Ishikawa (cell line): ENCODE measurements around the gene DAB2IP.

Experiments used
- NFIC ChIP-seq: IDR thresholded peaks from 2 replicates; pipeline ENCODE4 v1.6.1; 2012
- REST ChIP-seq: IDR thresholded peaks from 2 replicates; pipeline ENCODE4 v1.6.1; 2012; ENCODE audit warnings: low read depth, mild to moderate bottlenecking
- TEAD4 ChIP-seq: IDR thresholded peaks from 2 replicates; pipeline ENCODE4 v1.6.1; 2012
- YY1 ChIP-seq: IDR thresholded peaks from 2 replicates; pipeline ENCODE4 v1.6.1; 2012; ENCODE audit warnings: low read depth

GRCh38 chr9:121760571-121760970 lies 109.1 kb downstream of the DAB2IP start:
- no peak for TF ChIP-seq NFIC
- no peak for TF ChIP-seq TEAD4
- TF ChIP-seq YY1: no peak
- TF ChIP-seq REST: no peak
